ENCODE data around the gene FNBP1.

The FNBP1 gene

GRCh38 chr9:129874261-129875101 is 168.5 kb downstream of the FNBP1 start:
- H3K36me3 ChIP-seq (ENCODE audit: control insufficient read depth in 5 of 5, insufficient read depth in 5 of 5, low read length in 5 of 5), result peaks cover 0 to 46% (median 41%) of the 10 kb centered on the region in 5 donors
- H3K4me1 ChIP-seq (ENCODE audit: control insufficient read depth in 5 of 5, insufficient read depth in 5 of 5, low read length in 5 of 5), result no peaks in the 10 kb centered on the region
- no peaks in the 10 kb centered on the region for H3K27me3 ChIP-seq (ENCODE audit: control insufficient read depth in 5 of 5, insufficient read depth in 4 of 5, low read length in 5 of 5)
- H3K4me3 ChIP-seq (ENCODE audit: low read depth in 1 of 5, low read length in 5 of 5), result no peak overlapping the region
- H3K27ac ChIP-seq (ENCODE audit: low read depth, low read length), result no peak overlapping the region
- no peaks in the 10 kb centered on the region for H3K9me3 ChIP-seq (ENCODE audit: control insufficient read depth in 5 of 5, low read length in 5 of 5)
- no peak overlapping the region for H3K9ac ChIP-seq (ENCODE audit: low read length in 5 of 5)

DNA sequence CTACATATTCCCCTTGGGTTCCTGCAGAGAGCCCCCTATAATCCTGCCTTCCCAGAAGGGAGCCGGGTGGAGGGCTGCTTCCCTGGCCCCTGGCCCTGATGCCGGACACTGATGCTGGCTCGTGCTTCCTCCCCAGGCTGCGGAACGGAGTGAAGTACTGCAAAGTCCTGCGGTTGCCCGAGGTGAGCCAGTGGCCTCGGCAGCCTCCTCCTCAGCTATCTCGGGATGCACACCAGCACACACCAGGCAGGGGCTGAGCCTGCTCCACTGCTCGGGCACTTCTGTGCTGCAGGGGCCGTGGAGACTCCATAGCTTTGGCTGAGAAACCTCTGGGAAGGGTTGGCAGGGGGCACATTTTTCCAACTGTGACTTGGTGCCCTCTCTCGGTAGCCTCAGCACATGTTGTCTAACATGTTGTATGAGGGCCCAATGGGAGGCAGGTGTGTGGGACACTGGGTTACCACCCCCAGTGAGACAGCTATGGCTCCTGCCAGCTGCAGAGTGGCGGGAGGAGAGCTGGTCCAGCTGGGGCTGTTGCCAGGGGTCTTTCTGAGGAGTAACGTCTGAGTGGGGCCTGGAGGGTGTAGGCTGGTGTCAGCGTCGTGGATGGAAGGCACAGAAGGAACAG is 169.3 kb downstream of the FNBP1 start:
- Histone ChIP-seq H3K27ac (ENCODE audit: low read depth, low read length) (no peak overlapping the region), H3K9ac (ENCODE audit: low read length in 5 of 5) (no peak overlapping the region), H3K27me3 (ENCODE audit: control insufficient read depth in 5 of 5, insufficient read depth in 4 of 5, low read length in 5 of 5) (no peaks in the 10 kb centered on the region), H3K4me3 (ENCODE audit: low read depth in 1 of 5, low read length in 5 of 5) (no peak overlapping the region), H3K36me3 (ENCODE audit: control insufficient read depth in 5 of 5, insufficient read depth in 5 of 5, low read length in 5 of 5) (peaks cover 0 to 51% (median 48%) of the 10 kb centered on the region in 5 donors), H3K4me1 (ENCODE audit: control insufficient read depth in 5 of 5, insufficient read depth in 5 of 5, low read length in 5 of 5) (no peaks in the 10 kb centered on the region), H3K9me3 (ENCODE audit: control insufficient read depth in 5 of 5, low read length in 5 of 5) (no peaks in the 10 kb centered on the region)

DNA sequence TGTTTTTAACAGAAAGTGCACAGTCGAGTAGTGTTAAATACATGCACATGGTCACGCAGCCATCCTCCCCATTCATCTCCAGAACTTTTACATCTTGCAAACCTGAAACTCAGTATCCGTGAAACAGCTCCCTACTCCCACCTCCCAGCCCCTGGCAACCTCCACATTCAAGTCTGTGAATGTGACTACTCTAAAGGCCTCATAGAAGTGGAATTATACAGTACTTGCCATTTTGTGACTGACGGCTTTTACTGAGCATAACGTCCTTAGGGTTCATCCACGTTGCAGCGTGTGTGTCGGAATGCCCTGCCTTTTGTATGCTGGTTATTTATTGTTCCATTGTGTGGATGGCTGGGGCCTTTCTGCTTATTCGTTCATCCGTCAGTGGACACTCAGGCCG is 171.9 kb downstream of the FNBP1 start:
- Histone ChIP-seq H3K9ac (ENCODE audit: low read length in 5 of 5) (no peak overlapping the region), H3K27ac (ENCODE audit: low read depth, low read length) (no peak overlapping the region), H3K27me3 (ENCODE audit: control insufficient read depth in 5 of 5, insufficient read depth in 4 of 5, low read length in 5 of 5) (no peaks in the 10 kb centered on the region), H3K9me3 (ENCODE audit: control insufficient read depth in 5 of 5, low read length in 5 of 5) (no peaks in the 10 kb centered on the region), H3K36me3 (ENCODE audit: control insufficient read depth in 5 of 5, insufficient read depth in 5 of 5, low read length in 5 of 5) (peaks cover 0 to 67% (median 54%) of the 10 kb centered on the region in 5 donors), H3K4me1 (ENCODE audit: control insufficient read depth in 5 of 5, insufficient read depth in 5 of 5, low read length in 5 of 5) (peaks cover 0 to 13% (median 4%) of the 10 kb centered on the region in 5 donors), H3K4me3 (ENCODE audit: low read depth in 1 of 5, low read length in 5 of 5) (no peak overlapping the region)

GRCh38 chr9:129869585-129870501 is 173.1 kb downstream of the FNBP1 start:
- H3K36me3 ChIP-seq (ENCODE audit: control insufficient read depth in 5 of 5, insufficient read depth in 5 of 5, low read length in 5 of 5), result peaks cover 0 to 66% (median 50%) of the 10 kb centered on the region in 5 donors
- no peak overlapping the region for H3K4me3 ChIP-seq (ENCODE audit: low read depth in 1 of 5, low read length in 5 of 5)
- peaks cover 0 to 17% (median 7%) of the 10 kb centered on the region in 5 donors for H3K4me1 ChIP-seq (ENCODE audit: control insufficient read depth in 5 of 5, insufficient read depth in 5 of 5, low read length in 5 of 5)
- no peak overlapping the region for H3K27ac ChIP-seq (ENCODE audit: low read depth, low read length)
- H3K27me3 ChIP-seq (ENCODE audit: control insufficient read depth in 5 of 5, insufficient read depth in 4 of 5, low read length in 5 of 5), result no peaks in the 10 kb centered on the region
- no peaks in the 10 kb centered on the region for H3K9me3 ChIP-seq (ENCODE audit: control insufficient read depth in 5 of 5, low read length in 5 of 5)
- H3K9ac ChIP-seq (ENCODE audit: low read length in 5 of 5), result no peak overlapping the region

GRCh38 chr9:129868872-129869486 is 174.0 kb downstream of the FNBP1 start:
- Histone ChIP-seq H3K9ac (ENCODE audit: low read length in 5 of 5) (no peak overlapping the region), H3K36me3 (ENCODE audit: control insufficient read depth in 5 of 5, insufficient read depth in 5 of 5, low read length in 5 of 5) (peaks cover 0 to 58% (median 43%) of the 10 kb centered on the region in 5 donors), H3K4me1 (ENCODE audit: control insufficient read depth in 5 of 5, insufficient read depth in 5 of 5, low read length in 5 of 5) (peaks cover 0 to 17% (median 7%) of the 10 kb centered on the region in 5 donors), H3K27me3 (ENCODE audit: control insufficient read depth in 5 of 5, insufficient read depth in 4 of 5, low read length in 5 of 5) (no peaks in the 10 kb centered on the region), H3K27ac (ENCODE audit: low read depth, low read length) (no peak overlapping the region), H3K4me3 (ENCODE audit: low read depth in 1 of 5, low read length in 5 of 5) (no peak overlapping the region), H3K9me3 (ENCODE audit: control insufficient read depth in 5 of 5, low read length in 5 of 5) (no peaks in the 10 kb centered on the region)

GRCh38 chr9:129868023-129868871 is 174.7 kb downstream of the FNBP1 start:
- Histone ChIP-seq H3K27ac (ENCODE audit: low read depth, low read length) (no peak overlapping the region), H3K27me3 (ENCODE audit: control insufficient read depth in 5 of 5, insufficient read depth in 4 of 5, low read length in 5 of 5) (no peaks in the 10 kb centered on the region), H3K9me3 (ENCODE audit: control insufficient read depth in 5 of 5, low read length in 5 of 5) (no peaks in the 10 kb centered on the region), H3K4me1 (ENCODE audit: control insufficient read depth in 5 of 5, insufficient read depth in 5 of 5, low read length in 5 of 5) (peaks cover 0 to 17% (median 7%) of the 10 kb centered on the region in 5 donors), H3K36me3 (ENCODE audit: control insufficient read depth in 5 of 5, insufficient read depth in 5 of 5, low read length in 5 of 5) (peaks cover 0 to 56% (median 40%) of the 10 kb centered on the region in 5 donors), H3K9ac (ENCODE audit: low read length in 5 of 5) (no peak overlapping the region), H3K4me3 (ENCODE audit: low read depth in 1 of 5, low read length in 5 of 5) (no peak overlapping the region)

GRCh38 chr9:129867136-129868022 is 175.6 kb downstream of the FNBP1 start:
- H3K9me3 ChIP-seq (ENCODE audit: control insufficient read depth in 5 of 5, low read length in 5 of 5), result no peaks in the 10 kb centered on the region

DNA sequence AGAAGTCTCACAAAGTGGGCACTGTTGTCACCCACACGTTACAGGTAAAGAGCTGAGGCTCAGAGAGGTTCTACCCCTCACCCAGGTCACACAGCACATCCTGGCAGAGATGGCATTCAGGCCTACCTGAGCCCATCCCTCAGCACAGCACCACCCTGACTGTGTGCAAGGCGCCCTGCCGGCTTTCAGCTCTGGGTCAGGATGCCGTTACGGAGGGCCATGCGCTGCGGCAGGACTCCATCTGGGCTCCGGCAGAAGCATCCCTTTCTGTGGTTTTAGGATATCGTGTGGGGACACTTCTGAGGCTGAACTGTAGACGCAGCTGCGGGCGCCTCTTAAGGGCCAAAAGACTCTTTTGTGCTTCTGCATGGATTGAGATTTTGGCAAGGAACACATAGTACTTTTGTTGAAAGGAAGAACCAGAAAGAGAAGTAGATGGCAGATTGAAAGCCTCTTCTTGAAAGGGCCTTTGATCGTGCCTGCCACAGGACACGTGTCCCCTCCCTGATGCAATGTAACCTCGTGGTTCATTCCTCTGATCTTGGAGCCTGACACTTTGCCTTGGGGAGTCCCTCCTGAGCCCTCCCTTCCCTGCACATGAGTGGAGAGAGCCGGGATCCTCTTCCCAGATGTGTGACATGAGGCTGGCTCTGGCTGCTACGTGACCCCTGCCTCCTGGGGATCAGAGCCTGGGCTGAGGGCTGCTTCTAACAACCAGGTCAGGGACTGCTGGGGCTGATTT is 176.4 kb downstream of the FNBP1 start:
- Histone ChIP-seq H3K4me3 (ENCODE audit: low read depth in 1 of 5, low read length in 5 of 5) (no peak overlapping the region), H3K4me1 (ENCODE audit: control insufficient read depth in 5 of 5, insufficient read depth in 5 of 5, low read length in 5 of 5) (peaks cover 0 to 17% (median 7%) of the 10 kb centered on the region in 5 donors), H3K9me3 (ENCODE audit: control insufficient read depth in 5 of 5, low read length in 5 of 5) (no peaks in the 10 kb centered on the region), H3K36me3 (ENCODE audit: control insufficient read depth in 5 of 5, insufficient read depth in 5 of 5, low read length in 5 of 5) (peaks cover 3 to 66% (median 49%) of the 10 kb centered on the region in 5 donors), H3K27ac (ENCODE audit: low read depth, low read length) (no peak overlapping the region), H3K27me3 (ENCODE audit: control insufficient read depth in 5 of 5, insufficient read depth in 4 of 5, low read length in 5 of 5) (no peaks in the 10 kb centered on the region), H3K9ac (ENCODE audit: low read length in 5 of 5) (no peak overlapping the region)

More at GRCh38 chr9:129867136-129868022, 175.6 kb downstream of the FNBP1 start:
- no peaks in the 10 kb centered on the region for H3K27me3 ChIP-seq (ENCODE audit: control insufficient read depth in 5 of 5, insufficient read depth in 4 of 5, low read length in 5 of 5)
- H3K4me1 ChIP-seq (ENCODE audit: control insufficient read depth in 5 of 5, insufficient read depth in 5 of 5, low read length in 5 of 5), result peaks cover 0 to 17% (median 7%) of the 10 kb centered on the region in 5 donors
- H3K9ac ChIP-seq (ENCODE audit: low read length in 5 of 5), result no peak overlapping the region
- peaks cover 0 to 59% (median 44%) of the 10 kb centered on the region in 5 donors for H3K36me3 ChIP-seq (ENCODE audit: control insufficient read depth in 5 of 5, insufficient read depth in 5 of 5, low read length in 5 of 5)
- no peak overlapping the region for H3K27ac ChIP-seq (ENCODE audit: low read depth, low read length)
- H3K4me3 ChIP-seq (ENCODE audit: low read depth in 1 of 5, low read length in 5 of 5), result no peak overlapping the region

All from subcutaneous abdominal adipose tissue (tissue), 5 donors.